ENCODE measurements around the gene ELOVL5.
A peak's percentile ranks its signal among the peaks of the same experiment; 100 is the strongest.

ELOVL5 gene

GRCh38 chr6:53302678-53303360 is 45.9 kb downstream of the ELOVL5 start:
- DNase-seq: no peak

DNA sequence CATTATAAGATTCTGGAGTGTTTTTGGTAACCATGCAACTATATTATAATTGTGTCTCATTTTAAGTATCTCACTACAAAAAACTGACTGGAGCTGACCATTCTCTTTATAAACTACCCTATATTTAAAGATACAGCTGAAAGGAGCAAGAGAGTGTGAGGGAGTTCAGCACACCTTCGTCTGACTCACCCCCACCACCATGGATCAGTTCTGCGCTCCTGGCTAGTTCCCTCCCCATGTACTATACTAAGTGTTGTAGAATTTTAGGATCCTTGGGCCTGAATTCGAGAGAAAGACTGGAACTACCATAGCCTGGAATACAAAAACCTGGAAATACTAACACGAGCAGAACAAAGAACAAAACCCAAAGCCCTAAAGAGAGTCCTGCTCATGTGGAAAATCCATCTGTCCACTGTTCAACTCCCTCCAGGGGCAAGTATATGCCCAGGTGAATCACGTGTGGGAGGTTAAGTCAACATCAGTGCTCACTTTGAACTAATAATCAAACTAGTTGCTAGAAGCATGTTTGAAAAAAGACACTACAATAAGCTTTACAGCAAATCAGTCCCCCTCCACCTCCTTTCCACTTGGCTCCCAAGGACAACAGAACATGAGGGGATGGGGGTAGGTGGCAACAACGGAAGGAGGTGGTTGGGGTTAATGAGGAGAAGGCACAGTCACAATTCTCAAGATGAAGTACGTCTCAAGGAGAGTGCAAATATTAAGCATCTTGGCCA is 46.8 kb downstream of the ELOVL5 start:
- DNase-seq: no peak

DNA sequence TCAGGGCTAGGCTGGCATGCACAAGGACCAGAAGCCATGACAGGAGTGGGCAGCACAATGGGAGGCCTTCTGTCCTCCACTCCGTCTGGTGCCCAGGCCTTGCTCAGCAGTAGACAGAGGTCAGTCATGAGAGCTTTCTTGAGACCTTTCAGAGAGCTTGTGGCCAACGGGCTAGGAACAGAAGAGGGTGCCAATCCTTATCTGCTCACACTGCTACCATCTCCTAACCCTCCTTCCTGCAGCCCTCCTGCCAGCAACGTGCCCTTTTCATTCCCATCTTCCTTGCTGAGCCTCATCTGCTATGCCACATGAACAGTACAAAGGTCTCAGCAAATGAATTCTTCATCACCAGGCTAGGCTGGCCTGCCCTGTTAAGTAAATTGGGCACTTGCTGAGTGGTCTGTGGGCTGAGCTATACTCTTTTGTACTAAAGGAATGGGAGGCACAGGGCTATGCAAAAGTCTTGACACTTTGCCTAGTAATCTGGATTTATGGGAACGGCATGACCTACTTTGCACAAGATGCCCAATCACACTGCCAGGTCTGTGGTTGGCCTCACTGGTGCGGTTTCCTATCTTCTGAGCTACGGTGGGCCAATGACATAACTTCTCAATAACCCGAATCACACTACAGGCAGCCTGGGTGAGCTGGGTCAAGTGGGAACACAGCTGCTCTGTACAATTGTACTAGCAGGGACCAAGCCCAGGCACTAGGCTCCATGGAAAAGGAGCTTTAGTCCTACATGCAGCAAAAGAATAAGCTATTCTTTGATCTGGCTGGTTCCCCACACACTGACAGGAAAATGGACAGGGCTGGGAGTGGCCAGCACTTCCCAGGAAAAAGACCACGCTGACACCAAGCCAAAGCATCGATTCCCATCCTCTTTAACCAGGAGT is 47.8 kb downstream of the ELOVL5 start:
- DNase-seq: peak; percentile 73

GRCh38 chr6:53299331-53300005 is 49.3 kb downstream of the ELOVL5 start:
- no peak for DNase-seq

GRCh38 chr6:53297004-53297403 is 51.7 kb downstream of the ELOVL5 start:
- no peak for DNase-seq

- DNase-seq: no peak
Measured at GRCh38 chr6:53295176-53295575, 53.6 kb downstream of the ELOVL5 start.

- DNase-seq: no peak
Measured at GRCh38 chr6:53294611-53295010, 54.1 kb downstream of the ELOVL5 start.

- DNase-seq: no peak
Measured at GRCh38 chr6:53294095-53294494, 54.7 kb downstream of the ELOVL5 start.

- no peak for DNase-seq
Measured at GRCh38 chr6:53293691-53294090, 55.1 kb downstream of the ELOVL5 start.

GRCh38 chr6:53290537-53291510 is 57.9 kb downstream of the ELOVL5 start:
- no peak for DNase-seq

DNA sequence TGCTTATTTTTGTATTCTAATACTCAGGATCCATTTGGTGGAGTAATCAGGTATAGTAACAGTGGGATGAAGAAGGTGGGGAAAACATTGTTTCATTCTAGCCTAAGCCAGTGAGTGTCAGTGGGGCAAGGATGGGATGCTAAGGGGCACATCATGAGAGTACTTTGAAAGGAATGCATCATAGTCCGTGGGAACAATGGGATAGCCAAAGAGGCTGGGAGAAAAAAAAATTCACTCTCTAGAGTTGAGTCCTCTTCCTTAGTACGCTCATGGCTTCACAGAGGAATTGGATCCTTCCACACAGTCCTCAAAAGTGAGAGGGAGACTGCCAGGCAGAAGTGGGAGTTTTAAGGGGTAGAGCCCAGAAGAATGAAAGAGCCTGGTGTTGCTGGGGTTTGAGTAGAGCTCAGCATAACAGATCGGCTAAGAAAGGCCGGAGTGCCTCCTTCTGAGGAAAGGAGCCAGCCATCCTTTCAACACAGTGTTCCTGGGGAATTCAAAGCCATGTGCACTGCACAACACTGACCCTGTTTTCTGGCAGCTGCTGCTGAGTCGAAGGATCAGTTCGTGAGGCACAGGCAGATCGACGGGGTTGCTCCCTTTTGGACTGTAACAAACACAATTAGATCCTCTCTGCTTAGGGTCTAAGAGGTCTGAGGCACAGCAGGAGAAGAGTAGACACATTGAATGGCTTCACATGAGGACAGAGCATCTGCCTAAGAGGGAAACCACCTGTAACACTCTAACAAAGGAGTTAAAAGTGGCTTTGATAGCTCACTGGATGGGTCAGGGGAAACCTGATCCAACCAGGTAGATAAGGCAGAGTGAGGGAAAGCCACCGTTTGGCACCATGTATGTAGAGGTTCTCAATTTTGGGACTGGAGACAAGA is 61.2 kb downstream of the ELOVL5 start:
- no peak for DNase-seq

DNA sequence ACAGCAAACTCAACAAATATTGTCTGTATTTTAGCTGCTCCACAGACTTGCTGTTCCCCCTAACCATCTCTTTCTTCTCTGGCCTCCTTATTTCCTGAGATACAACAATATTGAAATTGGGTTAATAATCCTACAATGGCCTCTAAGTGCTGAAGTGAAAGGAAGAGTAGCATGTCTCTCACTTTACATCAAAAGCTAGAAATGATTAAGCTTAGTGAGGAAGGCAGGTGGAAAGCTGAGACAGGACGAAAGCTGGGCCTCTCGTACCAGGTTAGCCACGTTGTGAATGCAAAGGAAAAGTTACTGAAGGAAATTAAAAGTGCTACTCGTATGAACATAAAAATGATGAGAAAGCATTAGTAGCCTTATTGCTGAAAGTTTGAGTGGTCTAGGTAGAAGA is 63.8 kb downstream of the ELOVL5 start:
- no peak for DNase-seq

- no peak for DNase-seq
Measured at GRCh38 chr6:53282741-53283140, 66.0 kb downstream of the ELOVL5 start.

- no peak for DNase-seq
Measured at GRCh38 chr6:53282234-53282633, 66.5 kb downstream of the ELOVL5 start.

DNA sequence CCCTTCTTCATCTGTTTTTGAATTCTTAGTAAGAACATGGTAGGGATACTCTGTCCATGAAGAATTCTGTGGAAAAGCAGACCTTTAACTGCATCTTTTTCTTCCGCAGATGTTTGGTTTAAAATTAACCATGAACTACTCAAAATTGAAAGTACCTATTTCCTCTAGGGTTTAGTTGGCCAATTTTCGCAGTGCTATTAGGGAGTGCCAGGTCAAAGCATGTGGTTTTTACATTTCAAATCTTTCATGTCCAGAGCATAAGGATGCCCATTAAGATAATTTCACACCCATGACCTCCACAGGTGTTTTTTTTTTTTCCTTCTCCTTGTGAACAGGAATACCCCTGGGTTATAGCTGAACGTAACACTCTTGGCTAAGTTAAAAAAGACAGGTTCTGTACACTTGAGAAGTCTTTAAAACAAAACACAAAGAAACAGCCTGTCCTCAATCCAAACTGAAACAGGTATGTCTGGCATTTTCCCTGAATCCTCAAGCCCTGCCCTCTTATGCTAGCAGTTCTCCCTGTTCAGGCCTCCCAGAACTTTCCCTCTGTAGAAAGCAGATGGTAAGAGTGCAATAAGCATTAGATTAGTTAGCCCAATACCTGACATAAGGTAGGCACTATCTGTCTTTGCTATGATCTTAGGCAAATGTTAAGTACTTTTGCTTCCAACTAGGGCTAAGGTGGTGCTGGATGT is 67.1 kb downstream of the ELOVL5 start:
- no peak for DNase-seq

- no peak for DNase-seq
Measured at GRCh38 chr6:53280207-53280606, 68.5 kb downstream of the ELOVL5 start.

- DNase-seq: no peak
Measured at GRCh38 chr6:53279293-53279692, 69.5 kb downstream of the ELOVL5 start.

GRCh38 chr6:53273370-53273769 is 75.4 kb downstream of the ELOVL5 start:
- DNase-seq: no peak

GRCh38 chr6:53269827-53270226 is 78.9 kb downstream of the ELOVL5 start:
- DNase-seq: no peak

Data from activated effector memory CD4-positive, alpha-beta T cell treated with anti-CD3 and anti-CD28 coated beads, Interleukin-2, amount 50 U/mL, for 16 hours (primary cell).